ACC112 (cell line): ENCODE measurements around the gene DPP6.

Experiments used
- H2AFZ ChIP-seq: fragments of 200-600 bp; sonication (generic); one replicate; pipeline ENCODE4 v1.6.0; 2017; ENCODE audit warnings: antibody characterized with exemption, low read length; ENCODE audit not compliant: unreplicated experiment
- H3K27ac ChIP-seq: fragments of 200-600 bp; sonication (generic); 2 replicates; pipeline ENCODE4 v1.5.1; 2014; ENCODE audit warnings: low read depth, mild to moderate bottlenecking, antibody characterized with exemption, low read length, moderate library complexity
- H3K27me3 ChIP-seq: fragments of 200-600 bp; sonication (generic); 2 replicates; pipeline ENCODE4 v1.6.1; 2014; ENCODE audit warnings: mild to moderate bottlenecking, antibody characterized with exemption, low read length, moderate library complexity, mixed read lengths; ENCODE audit not compliant: insufficient read depth
- H3K36me3 ChIP-seq: fragments of 200-600 bp; sonication (generic); 2 replicates; pipeline ENCODE4 v1.6.1; 2016; ENCODE audit warnings: mild to moderate bottlenecking, antibody characterized with exemption, low read length, moderate library complexity, mixed read lengths; ENCODE audit not compliant: insufficient read depth
- H3K4me1 ChIP-seq: fragments of 200-600 bp; sonication (generic); one replicate; pipeline ENCODE4 v1.6.1; 2016; ENCODE audit warnings: low read length, mixed read lengths; ENCODE audit not compliant: insufficient read depth, unreplicated experiment, control insufficient read depth
- H3K4me3 ChIP-seq: fragments of 200-600 bp; sonication (generic); 2 replicates; pipeline ENCODE4 v1.5.1; 2014; ENCODE audit warnings: mild to moderate bottlenecking, low read depth, low read length
- H3K79me2 ChIP-seq: fragments of 200-600 bp; sonication (generic); one replicate; pipeline ENCODE4 v1.6.0; 2016; ENCODE audit warnings: low read length; ENCODE audit not compliant: control insufficient read depth, unreplicated experiment, insufficient read depth

The DPP6 gene

GRCh38 chr7:154844499-154844898 lies 792.3 kb downstream of the DPP6 start:
- H3K79me2 ChIP-seq, result no peaks in the 10 kb centered on the region
- no peaks in the 10 kb centered on the region for H3K36me3 ChIP-seq
- no peak overlapping the region for H2AFZ ChIP-seq
- H3K27ac ChIP-seq, result no peak overlapping the region
- H3K27me3 ChIP-seq, result no peaks in the 10 kb centered on the region
- no peaks in the 10 kb centered on the region for H3K4me1 ChIP-seq
- no peak overlapping the region for H3K4me3 ChIP-seq

GRCh38 chr7:154844955-154845354 lies 792.8 kb downstream of the DPP6 start:
- no peak overlapping the region for H2AFZ ChIP-seq
- no peak overlapping the region for H3K27ac ChIP-seq
- H3K4me1 ChIP-seq, result no peaks in the 10 kb centered on the region
- no peaks in the 10 kb centered on the region for H3K36me3 ChIP-seq
- H3K4me3 ChIP-seq, result no peak overlapping the region
- H3K27me3 ChIP-seq, result no peaks in the 10 kb centered on the region
- no peaks in the 10 kb centered on the region for H3K79me2 ChIP-seq

- Histone ChIP-seq H3K79me2 (no peaks in the 10 kb centered on the region), H3K4me1 (no peaks in the 10 kb centered on the region), H3K36me3 (no peaks in the 10 kb centered on the region), H3K27ac (no peak overlapping the region), H3K27me3 (no peaks in the 10 kb centered on the region), H3K4me3 (no peak overlapping the region), H2AFZ (no peak overlapping the region)
These were observed 796.3 kb downstream of the DPP6 start for GRCh38 chr7:154848464-154848863.

GRCh38 chr7:154852205-154852604 lies 800.0 kb downstream of the DPP6 start:
- no peak overlapping the region for H3K4me3 ChIP-seq
- H3K79me2 ChIP-seq, result no peaks in the 10 kb centered on the region
- H3K4me1 ChIP-seq, result no peaks in the 10 kb centered on the region
- H3K36me3 ChIP-seq, result no peaks in the 10 kb centered on the region
- H3K27ac ChIP-seq, result no peak overlapping the region
- no peaks in the 10 kb centered on the region for H3K27me3 ChIP-seq
- no peak overlapping the region for H2AFZ ChIP-seq

- Histone ChIP-seq H3K36me3 (no peaks in the 10 kb centered on the region), H3K4me3 (no peak overlapping the region), H3K27me3 (no peaks in the 10 kb centered on the region)
These were observed 801.0 kb downstream of the DPP6 start for GRCh38 chr7:154853063-154853726.

GRCh38 chr7:154853727-154854095 lies 801.5 kb downstream of the DPP6 start:
- no peak overlapping the region for H2AFZ ChIP-seq
- H3K4me1 ChIP-seq, result no peaks in the 10 kb centered on the region
- H3K27ac ChIP-seq, result no peak overlapping the region
- no peaks in the 10 kb centered on the region for H3K79me2 ChIP-seq
- no peaks in the 10 kb centered on the region for H3K27me3 ChIP-seq
- H3K4me3 ChIP-seq, result no peak overlapping the region
- no peaks in the 10 kb centered on the region for H3K36me3 ChIP-seq

More at GRCh38 chr7:154853063-154853726, 801.0 kb downstream of the DPP6 start:
- H3K79me2 ChIP-seq, result no peaks in the 10 kb centered on the region
- H3K4me1 ChIP-seq, result no peaks in the 10 kb centered on the region
- H3K27ac ChIP-seq, result no peak overlapping the region
- H2AFZ ChIP-seq, result no peak overlapping the region

GRCh38 chr7:154854836-154855235 lies 802.6 kb downstream of the DPP6 start:
- H3K36me3 ChIP-seq, result no peaks in the 10 kb centered on the region
- no peaks in the 10 kb centered on the region for H3K4me1 ChIP-seq
- no peak overlapping the region for H3K27ac ChIP-seq
- H2AFZ ChIP-seq, result no peak overlapping the region
- no peaks in the 10 kb centered on the region for H3K79me2 ChIP-seq
- H3K4me3 ChIP-seq, result no peak overlapping the region
- H3K27me3 ChIP-seq, result no peaks in the 10 kb centered on the region

GRCh38 chr7:154855366-154855765 lies 803.2 kb downstream of the DPP6 start:
- H3K79me2 ChIP-seq, result no peaks in the 10 kb centered on the region
- no peaks in the 10 kb centered on the region for H3K36me3 ChIP-seq
- no peaks in the 10 kb centered on the region for H3K27me3 ChIP-seq
- no peaks in the 10 kb centered on the region for H3K4me1 ChIP-seq
- H3K4me3 ChIP-seq, result no peak overlapping the region
- H3K27ac ChIP-seq, result no peak overlapping the region
- H2AFZ ChIP-seq, result no peak overlapping the region

- H3K27ac ChIP-seq, result no peak overlapping the region
- no peak overlapping the region for H2AFZ ChIP-seq
- H3K4me3 ChIP-seq, result no peak overlapping the region
- no peaks in the 10 kb centered on the region for H3K36me3 ChIP-seq
- no peaks in the 10 kb centered on the region for H3K27me3 ChIP-seq
- no peaks in the 10 kb centered on the region for H3K4me1 ChIP-seq
- H3K79me2 ChIP-seq, result no peaks in the 10 kb centered on the region
These were observed 804.5 kb downstream of the DPP6 start for GRCh38 chr7:154856733-154857132.

GRCh38 chr7:154857240-154857639 lies 805.0 kb downstream of the DPP6 start:
- Histone ChIP-seq H3K79me2 (no peaks in the 10 kb centered on the region), H3K4me3 (no peak overlapping the region), H3K4me1 (no peaks in the 10 kb centered on the region), H3K36me3 (no peaks in the 10 kb centered on the region), H3K27ac (no peak overlapping the region), H3K27me3 (no peaks in the 10 kb centered on the region), H2AFZ (no peak overlapping the region)

- no peaks in the 10 kb centered on the region for H3K36me3 ChIP-seq
- no peaks in the 10 kb centered on the region for H3K79me2 ChIP-seq
- no peak overlapping the region for H3K27ac ChIP-seq
- no peaks in the 10 kb centered on the region for H3K4me1 ChIP-seq
- no peaks in the 10 kb centered on the region for H3K27me3 ChIP-seq
- H2AFZ ChIP-seq, result no peak overlapping the region
- no peak overlapping the region for H3K4me3 ChIP-seq
These were observed 805.8 kb downstream of the DPP6 start for GRCh38 chr7:154857728-154858681.
